GM21526 (cell line): ENCODE data around the gene SPATA2L.
"Not testable (repeated sequence)": the region's sequence is repeated elsewhere in the genome, so short reads cannot be mapped to it uniquely, and the experiment has no call there.

Source experiments
- ATAC-seq: cut with Tn5 transposase; IDR thresholded peaks from one replicate; pipeline ENCODE4 v1.9.1; 2021; ENCODE audit warnings: moderate library complexity; ENCODE audit not compliant: unreplicated experiment, low FRiP score

The SPATA2L gene

DNA sequence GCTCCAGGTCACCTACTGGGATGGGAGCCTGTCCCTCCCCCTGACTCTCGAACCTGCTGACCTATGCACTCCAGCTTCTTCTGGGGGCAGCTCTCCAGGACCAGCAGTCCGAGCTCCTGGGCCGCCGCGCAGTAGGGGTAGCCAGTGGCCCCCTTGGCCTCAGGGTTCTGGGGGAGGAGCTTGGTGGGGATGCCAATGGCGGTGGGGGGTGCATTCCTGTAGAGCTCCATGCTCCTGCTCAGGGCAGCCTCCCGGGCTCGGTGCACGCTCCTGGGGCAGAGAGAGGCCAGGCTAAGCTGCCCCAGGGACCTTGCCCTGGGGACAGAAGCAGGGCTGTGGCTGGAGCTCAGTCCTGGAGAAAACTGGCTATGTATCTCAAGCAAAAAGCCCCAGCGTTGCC is 7.7 kb upstream of the SPATA2L start:
- ATAC-seq = no peak

DNA sequence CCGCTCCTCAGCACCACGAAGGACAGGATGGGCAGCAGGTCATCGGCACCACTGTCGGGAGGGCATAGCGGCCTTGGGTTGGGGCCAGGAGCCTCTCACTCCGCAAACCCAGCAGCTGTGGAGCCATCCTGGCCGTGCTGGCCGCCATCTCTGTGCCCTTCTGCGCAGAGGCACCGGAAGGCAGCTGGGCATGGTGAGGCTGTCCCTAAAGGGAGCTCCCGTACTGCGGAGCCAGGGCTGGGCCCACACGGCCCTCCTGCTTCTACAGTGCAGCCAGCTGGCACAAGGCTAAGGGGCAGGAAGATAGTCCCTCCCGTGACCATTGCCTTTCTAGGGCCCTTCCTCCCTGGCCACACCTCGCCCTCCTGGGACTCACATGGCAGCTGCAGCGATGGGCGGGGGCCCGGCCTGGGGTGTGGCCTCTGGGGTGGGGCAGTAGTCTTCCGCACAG is 7.0 kb upstream of the SPATA2L start:
- ATAC-seq = no peak

DNA sequence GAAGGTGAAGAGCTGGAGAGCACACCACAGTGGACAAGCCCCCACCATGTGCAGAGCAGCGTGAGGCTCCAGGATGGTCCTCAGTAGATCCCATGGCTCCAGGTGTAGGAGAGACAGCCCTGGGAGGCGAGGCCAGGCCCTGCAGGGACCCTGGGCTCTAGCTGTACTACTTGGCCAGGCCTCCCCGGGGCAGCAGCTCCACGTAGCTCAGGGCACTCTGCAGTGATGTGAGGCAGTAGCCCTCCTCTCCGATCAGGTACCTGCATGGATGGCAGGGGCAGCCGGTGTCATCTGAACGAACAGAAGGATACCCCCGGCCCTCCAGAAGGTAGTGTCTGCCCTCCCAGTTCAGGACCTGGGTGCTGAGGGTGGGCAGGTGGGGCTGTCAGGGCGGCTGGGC is 6.2 kb upstream of the SPATA2L start:
- no peak for ATAC-seq

DNA sequence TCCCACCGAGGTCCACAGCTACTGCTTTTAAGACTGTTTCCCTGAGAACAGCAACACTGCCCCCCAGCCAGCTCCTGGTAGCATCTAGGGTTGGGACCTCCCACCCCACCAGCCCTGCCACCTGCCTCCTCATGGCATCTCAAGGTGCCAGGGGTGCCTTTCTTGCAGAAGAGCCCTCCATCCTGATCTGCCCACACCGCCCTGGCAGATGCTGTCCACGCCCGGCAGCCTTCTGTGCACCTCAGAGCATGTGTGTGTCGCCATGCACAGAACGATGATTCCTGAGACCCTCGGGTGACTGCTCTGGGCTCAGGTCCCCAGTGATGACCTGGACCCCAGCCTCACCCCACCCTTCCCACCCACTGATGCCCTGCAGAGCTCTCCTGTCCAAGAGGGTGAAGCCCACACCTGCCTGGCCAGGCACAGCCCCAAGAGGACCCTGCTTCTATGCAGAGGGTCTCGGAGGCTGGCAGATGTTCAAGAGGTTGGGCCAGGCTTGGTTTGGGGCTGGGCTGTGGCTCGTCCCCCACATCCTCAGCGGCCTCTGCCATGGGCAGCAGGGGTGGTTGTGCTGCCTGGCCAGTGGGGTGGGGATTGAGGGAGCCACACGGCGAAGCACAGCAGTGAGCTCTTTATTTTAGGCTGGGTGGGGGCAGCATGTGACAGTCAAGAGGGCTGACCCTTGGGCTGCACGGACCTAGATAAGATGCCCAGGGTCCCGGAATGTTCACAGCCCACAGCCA is 5.2 kb upstream of the SPATA2L start:
- ATAC-seq = no peak

DNA sequence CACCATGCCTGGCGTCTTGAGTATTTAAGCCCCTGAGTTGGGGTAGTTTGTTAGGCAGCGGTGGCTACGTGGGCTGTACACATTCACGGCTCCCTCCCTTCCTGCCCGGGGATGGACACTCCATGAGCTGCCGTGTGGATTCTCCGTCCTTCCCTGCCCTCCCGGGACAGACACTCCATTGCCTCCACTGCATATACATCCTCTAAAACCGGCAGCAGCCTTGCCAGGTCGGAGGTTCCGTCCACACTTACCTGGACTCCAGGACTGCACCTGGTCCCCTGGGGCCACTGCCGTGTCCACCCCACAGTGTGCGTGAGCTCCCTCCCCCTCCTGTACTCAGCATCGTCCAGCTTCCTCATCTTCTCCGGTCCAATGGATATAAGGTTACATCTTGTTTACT is 3.5 kb upstream of the SPATA2L start:
- no peak for ATAC-seq

DNA sequence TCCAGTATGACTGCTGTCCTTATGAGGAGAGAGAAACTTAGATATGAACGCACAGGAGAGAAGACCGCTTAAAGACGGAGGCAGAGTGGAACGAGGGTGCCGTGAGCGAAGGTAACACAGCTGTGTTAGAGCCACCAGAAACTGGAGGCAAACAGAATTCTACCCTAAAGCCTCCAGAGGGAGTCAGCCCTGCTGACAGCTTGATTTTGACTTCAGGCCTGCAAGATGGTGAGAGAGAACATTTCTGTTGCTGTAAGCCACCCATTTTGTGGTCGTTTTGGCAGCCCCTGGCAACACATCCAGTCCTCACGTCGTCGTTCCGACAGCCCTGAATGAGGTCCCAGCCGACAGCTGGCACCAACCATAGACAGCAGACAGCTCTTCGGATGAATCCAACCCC is 2.8 kb upstream of the SPATA2L start:
- ATAC-seq = no peak

DNA sequence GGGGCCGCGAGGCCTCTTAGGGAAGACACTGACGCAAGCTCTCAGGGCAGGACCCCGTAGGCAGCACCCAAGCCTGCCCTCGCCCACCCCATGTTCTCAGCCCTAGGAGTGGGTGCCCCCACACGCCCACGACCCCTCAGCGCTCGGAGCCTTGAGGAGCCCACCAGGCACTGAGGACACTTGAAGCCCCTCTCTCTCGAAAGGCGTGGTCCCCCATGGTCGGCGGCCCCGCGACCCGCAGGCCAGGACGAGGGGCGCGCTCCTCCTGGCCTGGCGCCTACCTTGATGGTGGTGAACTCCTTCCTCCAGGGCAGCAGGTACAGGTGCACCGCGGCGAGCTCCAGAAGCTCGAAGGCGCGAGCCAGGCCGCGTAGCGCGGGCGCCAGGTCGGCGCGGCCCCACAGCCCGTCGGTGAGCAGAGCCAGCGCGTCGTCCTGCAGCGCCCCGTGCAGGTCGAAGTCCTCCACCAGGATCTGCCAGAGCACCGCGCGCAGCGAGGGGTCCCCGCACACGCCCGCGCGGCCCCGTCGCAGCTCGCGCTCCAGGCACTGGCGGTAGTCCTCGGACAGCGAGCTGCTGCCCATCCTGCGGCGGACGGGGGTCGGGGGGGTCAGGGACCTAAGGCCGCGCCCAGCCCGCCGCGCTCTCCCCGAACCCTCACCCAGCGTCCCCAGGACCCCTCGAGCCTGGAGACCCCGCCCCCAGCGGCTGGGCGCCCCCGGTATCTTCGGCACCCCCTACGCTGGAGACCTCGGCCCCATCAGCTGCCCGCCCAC is 668 bp downstream of the SPATA2L start:
- ATAC-seq = no peak

DNA sequence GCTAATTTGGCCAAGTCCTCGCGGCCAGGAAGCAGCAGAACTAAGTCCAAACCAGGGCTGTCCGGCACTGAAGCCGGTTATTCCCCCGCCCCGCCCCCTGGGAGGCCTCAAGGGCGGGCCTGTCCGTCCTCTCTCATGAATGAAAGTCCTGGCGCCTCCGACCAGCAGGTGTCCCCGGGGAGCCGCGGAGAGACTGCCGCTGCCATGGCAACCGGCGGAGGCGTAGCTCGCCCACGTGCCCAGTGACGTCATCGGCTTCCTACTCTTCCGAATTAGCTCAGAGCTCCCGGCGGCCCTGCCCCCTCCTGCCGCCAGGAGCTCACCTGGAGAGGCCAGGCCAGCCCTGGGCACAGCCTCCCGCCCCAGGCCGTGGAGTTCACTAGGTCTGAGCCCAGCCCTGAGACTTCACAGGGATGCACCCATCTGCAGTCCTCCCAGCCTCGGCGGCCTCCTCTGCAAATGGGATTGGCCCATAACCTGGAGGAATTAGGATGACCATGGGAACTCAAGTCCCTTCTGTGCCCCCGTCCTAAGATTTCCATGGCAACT is 1.3 kb downstream of the SPATA2L start:
- peak; percentile 42 for ATAC-seq

- ATAC-seq = not testable (repeated sequence)
Measured at GRCh38 chr16:89699629-89700099, 1.8 kb downstream of the SPATA2L start.

GRCh38 chr16:89698717-89699116 is 2.8 kb downstream of the SPATA2L start:
- not testable (repeated sequence) for ATAC-seq

GRCh38 chr16:89697616-89698331 is 3.7 kb downstream of the SPATA2L start:
- ATAC-seq = no peak

DNA sequence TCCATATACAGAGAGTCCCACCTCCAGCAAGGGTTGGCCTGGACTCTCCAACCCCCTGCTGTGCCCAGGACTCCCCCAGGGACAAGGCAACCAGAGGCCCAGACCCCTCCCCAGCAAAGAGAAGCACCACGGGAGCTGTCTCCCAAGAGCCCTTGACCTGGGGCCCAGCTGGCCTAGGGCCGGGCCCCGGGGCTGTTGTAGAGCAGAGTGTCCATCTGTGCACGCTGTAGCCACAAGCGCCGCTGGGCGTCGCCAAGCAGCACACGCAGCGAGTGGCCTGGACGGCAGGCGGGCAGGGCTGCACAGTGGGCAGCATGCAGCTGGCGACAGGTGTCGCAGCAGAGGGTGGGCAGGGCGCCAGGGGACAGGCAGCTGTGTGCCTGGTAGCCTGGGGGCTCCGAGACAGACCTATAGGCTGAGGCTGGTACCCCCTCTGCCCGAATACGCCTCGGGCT is 4.3 kb downstream of the SPATA2L start:
- no peak for ATAC-seq

- ATAC-seq = no peak
Measured at GRCh38 chr16:89696670-89697128, 4.8 kb downstream of the SPATA2L start.

GRCh38 chr16:89695875-89696669 is 5.4 kb downstream of the SPATA2L start:
- no peak for ATAC-seq

DNA sequence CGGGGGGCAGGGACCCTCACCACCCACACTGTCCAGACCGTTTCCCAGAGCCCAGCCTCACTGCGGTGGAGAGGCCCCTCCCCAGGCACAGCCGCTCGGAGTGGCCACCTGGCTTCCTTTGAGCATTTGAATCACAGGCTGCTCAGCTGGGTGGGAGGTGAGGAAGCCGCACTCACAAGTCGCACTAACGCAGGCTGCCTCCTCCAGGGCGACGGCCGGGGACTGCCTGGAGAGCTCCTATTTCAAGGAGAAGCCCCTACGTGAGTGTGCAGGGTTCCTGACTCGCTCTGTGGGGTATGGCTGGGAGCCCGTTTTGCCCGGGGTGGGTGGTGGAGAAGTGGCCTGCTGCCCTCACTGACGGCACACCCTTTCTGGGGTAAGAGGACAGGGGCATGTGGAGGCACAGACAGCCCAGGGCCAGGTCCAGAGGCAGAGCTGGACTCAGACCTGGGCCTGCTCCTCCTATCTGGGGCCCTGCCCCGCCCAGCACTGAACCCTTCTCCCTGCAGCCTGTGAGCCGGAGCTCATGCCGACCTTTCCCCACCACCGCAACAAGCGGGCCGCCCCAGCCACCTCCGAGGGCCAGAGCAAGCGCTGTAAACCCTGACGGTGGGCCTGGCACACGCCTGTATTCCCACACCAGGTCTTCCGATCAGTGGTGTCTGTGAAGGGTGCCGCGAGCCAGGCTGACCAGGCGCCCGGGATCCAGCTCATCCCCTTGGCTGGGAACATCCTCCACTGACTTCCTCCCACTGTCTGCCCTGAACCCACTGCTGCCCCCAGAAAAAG is 6.2 kb downstream of the SPATA2L start:
- ATAC-seq = no peak

- ATAC-seq = not testable (repeated sequence)
Measured at GRCh38 chr16:89694784-89695085, 6.8 kb downstream of the SPATA2L start.

- ATAC-seq = no peak
Measured at GRCh38 chr16:89693931-89694783, 7.3 kb downstream of the SPATA2L start.

GRCh38 chr16:89693289-89693731 is 8.2 kb downstream of the SPATA2L start:
- no peak for ATAC-seq
